Uterus (tissue), 4 donors: Measurements from ENCODE around the gene LUC7L3. TPM values are rescaled to one million over a fixed set of nuclear protein-coding genes. Genes with fewer than 3 reads are reported as not detected.

Experiments used
- DNase-seq, 2 donors: peaks; one replicate each; pipeline ENCODE4 v3.0.0-alpha.2; 2019 to 2020
- H3K27ac ChIP-seq, 2 donors: fragments of 200-600 bp; sonication (generic); 1 replicate in 1 of 2; 2 replicates in 1 of 2; pipeline ENCODE4 v1.5.1; 2016 to 2018
- H3K27me3 ChIP-seq, 2 donors: fragments of 200-600 bp; sonication (generic); one replicate each; pipeline ENCODE4 v1.5.1; 2018 to 2019; ENCODE audit warnings: control low read depth in 1 of 2
- H3K36me3 ChIP-seq, 2 donors: fragments of 200-600 bp; sonication (generic); one replicate each; pipeline ENCODE4 v1.5.1; 2019; ENCODE audit warnings: control low read depth in 1 of 2
- H3K4me1 ChIP-seq, 2 donors: fragments of 200-600 bp; sonication (generic); one replicate each; pipeline ENCODE4 v1.5.1; 2018 to 2019; ENCODE audit warnings: control low read depth in 1 of 2
- H3K4me3 ChIP-seq, 2 donors: fragments of 200-600 bp; sonication (generic); 1 replicate in 1 of 2; 2 replicates in 1 of 2; pipeline ENCODE4 v1.5.1; 2018 to 2019; ENCODE audit warnings: mild to moderate bottlenecking in 1 of 2
- H3K9me3 ChIP-seq, 2 donors: fragments of 200-600 bp; sonication (generic); one replicate each; pipeline ENCODE4 v1.5.1; 2019; ENCODE audit warnings: control low read depth in 1 of 2
- POLR2A ChIP-seq, 2 donors: fragments of 450-650 bp; IDR thresholded peaks; one replicate each; pipeline ENCODE4 v1.6.1; 2016; ENCODE audit warnings: antibody characterized with exemption in 2 of 2, mild to moderate bottlenecking in 1 of 2, moderate library complexity in 1 of 2
- intact Hi-C: fragments of 100-400 bp; cut with DNase I; formaldehyde crosslinking; loops from one replicate; pipeline ENCODE4 v1.15.1; 2023; ENCODE audit warnings: low total_unique reads
- total RNA-seq, 4 donors: library from RNA; depleted of rRNA in 3 of 4; stranded (reverse); fragments of >200 nt in 3 of 4; gene quantifications; one replicate each; pipeline versions ENCODE4 v1.1.0 to v1.2.4, GENCODE V29; 2014 to 2023
- TF ChIP-seq, protein P1 (sequence below), 4 experiments: fragments of 200-600 bp in 2 of 4; fragments of 450-650 bp in 2 of 4; sonication (generic) in 2 of 4; IDR thresholded peaks; one replicate each; pipeline ENCODE4 v1.5.1; 2016 to 2019; ENCODE audit warnings: antibody characterized with exemption in 4 of 4, mild to moderate bottlenecking in 2 of 4, moderate library complexity in 1 of 4
- donor health status: DM: yes; HTN: yes; CAD: no.

The LUC7L3 gene
- total RNA-seq, 4 donors from 2014 or later: 98.1 to 221 (median 163) TPM

- intact Hi-C loops: no loop called here
Measured at GRCh38 chr17:50693036-50693682, 26.2 kb upstream of the LUC7L3 start.

DNA sequence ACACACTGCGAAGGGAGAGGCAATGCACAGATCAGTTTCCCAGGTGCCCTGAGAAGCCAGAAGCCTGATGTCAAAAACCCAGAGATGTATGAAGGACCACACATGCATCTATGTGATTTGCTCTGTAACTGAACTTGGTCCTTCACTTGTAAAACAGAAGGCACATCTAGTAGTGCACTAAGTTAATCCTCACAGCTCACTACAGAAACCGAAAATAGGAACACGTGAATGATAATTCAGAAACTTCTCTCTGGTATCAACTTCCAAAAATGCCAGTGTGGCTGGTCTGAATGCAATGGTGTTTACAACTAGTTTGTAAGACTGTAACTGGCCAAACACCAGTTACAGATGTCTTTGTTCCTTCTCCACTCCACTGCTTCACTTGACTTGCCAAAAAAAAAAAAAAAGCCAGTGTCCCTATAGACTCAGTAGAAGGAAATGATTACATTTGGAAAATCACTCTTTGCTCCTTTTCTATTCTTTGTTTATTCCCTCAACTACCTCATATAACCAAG, 23.0 kb upstream of the LUC7L3 start:
- Histone ChIP-seq H3K4me1 (no peaks in the 10 kb centered on the region), H3K27me3 (no peaks in the 10 kb centered on the region), H3K27ac (no peak overlapping the region), H3K9me3 (no peaks in the 10 kb centered on the region), H3K4me3 (no peak overlapping the region), H3K36me3 (no peaks in the 10 kb centered on the region)
- intact Hi-C loops: no loop called here
- TF ChIP-seq POLR2A (IDR thresholded peaks at IDR 0.05): no peak
- TF ChIP-seq, protein P1, sequence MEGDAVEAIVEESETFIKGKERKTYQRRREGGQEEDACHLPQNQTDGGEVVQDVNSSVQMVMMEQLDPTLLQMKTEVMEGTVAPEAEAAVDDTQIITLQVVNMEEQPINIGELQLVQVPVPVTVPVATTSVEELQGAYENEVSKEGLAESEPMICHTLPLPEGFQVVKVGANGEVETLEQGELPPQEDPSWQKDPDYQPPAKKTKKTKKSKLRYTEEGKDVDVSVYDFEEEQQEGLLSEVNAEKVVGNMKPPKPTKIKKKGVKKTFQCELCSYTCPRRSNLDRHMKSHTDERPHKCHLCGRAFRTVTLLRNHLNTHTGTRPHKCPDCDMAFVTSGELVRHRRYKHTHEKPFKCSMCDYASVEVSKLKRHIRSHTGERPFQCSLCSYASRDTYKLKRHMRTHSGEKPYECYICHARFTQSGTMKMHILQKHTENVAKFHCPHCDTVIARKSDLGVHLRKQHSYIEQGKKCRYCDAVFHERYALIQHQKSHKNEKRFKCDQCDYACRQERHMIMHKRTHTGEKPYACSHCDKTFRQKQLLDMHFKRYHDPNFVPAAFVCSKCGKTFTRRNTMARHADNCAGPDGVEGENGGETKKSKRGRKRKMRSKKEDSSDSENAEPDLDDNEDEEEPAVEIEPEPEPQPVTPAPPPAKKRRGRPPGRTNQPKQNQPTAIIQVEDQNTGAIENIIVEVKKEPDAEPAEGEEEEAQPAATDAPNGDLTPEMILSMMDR (IDR thresholded peaks at IDR 0.05): no peak
- DNase-seq: no peak

More at GRCh38 chr17:50693036-50693682, 26.2 kb upstream of the LUC7L3 start:
- peak overlapping the region; percentile 50 to 75 for H3K27ac ChIP-seq
- DNase-seq: no peak
- TF ChIP-seq POLR2A (IDR thresholded peaks at IDR 0.05): no peak
- TF ChIP-seq, protein P1 (IDR thresholded peaks at IDR 0.05): no peak
- H3K9me3 ChIP-seq: no peaks in the 10 kb centered on the region
- peaks cover 0 to 5% of the 10 kb centered on the region in 2 donors for H3K4me1 ChIP-seq
- H3K36me3 ChIP-seq: no peaks in the 10 kb centered on the region
- no peak overlapping the region for H3K4me3 ChIP-seq
- H3K27me3 ChIP-seq: no peaks in the 10 kb centered on the region

DNA sequence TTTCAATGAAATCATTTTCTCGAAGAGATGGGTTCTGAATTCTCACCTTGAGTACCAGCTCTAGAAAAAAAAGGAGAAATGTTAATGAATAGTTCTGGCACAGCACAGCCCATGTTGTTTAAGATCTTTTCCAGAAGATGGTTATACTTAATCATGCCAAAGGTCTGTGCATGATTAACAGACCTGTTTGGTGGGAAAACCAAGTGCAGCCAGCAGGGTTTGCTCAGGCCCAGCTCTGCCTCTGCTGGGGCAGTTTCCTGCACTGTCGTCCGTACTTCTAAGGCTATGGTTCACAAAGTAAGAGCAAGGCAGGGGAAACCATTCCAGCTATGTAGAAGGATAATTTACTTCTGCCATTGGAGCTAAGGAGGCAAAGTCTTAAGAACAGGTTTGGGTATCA, 22.3 kb upstream of the LUC7L3 start:
- TF ChIP-seq, protein P1 (IDR thresholded peaks at IDR 0.05): no peak
- TF ChIP-seq POLR2A (IDR thresholded peaks at IDR 0.05): no peak
- DNase-seq: no peak
- Histone ChIP-seq H3K27me3 (no peaks in the 10 kb centered on the region), H3K27ac (no peak overlapping the region), H3K4me3 (no peak overlapping the region), H3K36me3 (no peaks in the 10 kb centered on the region), H3K9me3 (no peaks in the 10 kb centered on the region), H3K4me1 (no peaks in the 10 kb centered on the region)
- intact Hi-C loops: no loop called here

DNA sequence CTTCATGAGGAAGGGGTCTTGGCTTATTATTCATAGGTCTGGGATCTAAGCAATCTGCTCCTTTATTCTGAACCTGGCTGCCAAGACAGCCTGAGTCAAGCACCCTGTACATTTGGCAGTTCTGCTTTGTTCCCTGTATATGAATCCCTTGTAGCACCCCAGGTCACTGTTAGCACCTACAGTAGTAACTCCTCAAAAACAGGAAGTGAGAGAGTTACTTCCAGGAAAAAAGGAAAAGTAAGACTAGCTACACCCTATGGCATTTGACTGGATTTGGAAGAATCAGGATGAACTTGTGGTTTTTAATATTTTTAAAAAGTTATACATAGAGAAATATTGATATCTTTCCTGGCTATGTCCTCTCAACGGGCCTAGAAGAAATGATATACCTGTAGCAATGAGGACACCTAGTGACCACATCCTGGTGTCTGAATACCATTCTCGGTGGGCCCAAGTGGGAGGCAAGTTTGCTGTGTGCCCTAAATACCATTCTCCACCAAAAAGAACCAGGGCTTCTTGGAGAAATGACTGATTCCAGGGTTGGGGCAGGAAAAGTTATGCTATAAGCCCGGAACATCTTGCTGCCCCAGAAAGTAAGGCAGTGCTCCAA, 21.6 kb upstream of the LUC7L3 start:
- intact Hi-C loops: no loop called here
- H3K36me3 ChIP-seq: no peaks in the 10 kb centered on the region
- no peaks in the 10 kb centered on the region for H3K9me3 ChIP-seq
- no peak overlapping the region for H3K27ac ChIP-seq
- no peak for TF ChIP-seq POLR2A (IDR thresholded peaks at IDR 0.05)
- TF ChIP-seq, protein P1 (IDR thresholded peaks at IDR 0.05): no peak
- no peaks in the 10 kb centered on the region for H3K4me1 ChIP-seq
- H3K27me3 ChIP-seq: no peaks in the 10 kb centered on the region
- H3K4me3 ChIP-seq: no peak overlapping the region
- DNase-seq: no peak

DNA sequence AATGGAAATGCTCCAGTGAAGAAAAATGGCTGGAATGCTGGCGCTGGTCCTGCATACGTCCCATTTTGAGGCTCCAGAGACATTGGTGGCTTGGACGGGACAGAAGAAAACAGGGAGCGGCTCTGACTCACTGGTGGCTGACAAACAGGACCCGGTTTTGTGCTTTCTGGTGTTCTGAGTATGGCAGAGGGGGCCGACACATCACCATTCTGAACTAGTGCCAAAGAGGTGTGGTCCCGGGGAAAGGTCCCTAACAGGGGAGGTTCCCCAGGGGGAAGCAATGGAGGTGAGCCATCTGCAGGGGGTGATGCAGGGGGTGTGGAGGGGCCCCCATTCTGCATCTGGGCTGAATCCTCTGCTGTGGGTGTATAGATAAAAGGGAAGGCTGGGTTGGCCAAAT, 20.0 kb upstream of the LUC7L3 start:
- TF ChIP-seq, protein P1 (IDR thresholded peaks at IDR 0.05): no peak
- TF ChIP-seq POLR2A (IDR thresholded peaks at IDR 0.05): no peak
- no peaks in the 10 kb centered on the region for H3K4me1 ChIP-seq
- no peaks in the 10 kb centered on the region for H3K36me3 ChIP-seq
- no peak overlapping the region for H3K4me3 ChIP-seq
- no peak for DNase-seq
- no peaks in the 10 kb centered on the region for H3K27me3 ChIP-seq
- H3K27ac ChIP-seq: no peak overlapping the region
- intact Hi-C loops: no loop called here
- H3K9me3 ChIP-seq: no peaks in the 10 kb centered on the region
